Urinary bladder (tissue), 4 donors: ENCODE measurements around the gene GAL3ST2. TPM values are rescaled to one million over a fixed set of nuclear protein-coding genes. Genes with fewer than 3 reads are reported as not detected.
"Not testable (repeated sequence)": the region's sequence is repeated elsewhere in the genome, so short reads cannot be mapped to it uniquely, and the experiment has no call there.

Experiments
- DNase-seq: peaks from one replicate; pipeline ENCODE4 v3.0.0-alpha.2; 2015; ENCODE audit errors: extremely low spot score
- H3K27ac ChIP-seq: one replicate; pipeline ENCODE4 v1.5.1; 2013; ENCODE audit warnings: low read depth, mild to moderate bottlenecking, moderate library complexity
- H3K36me3 ChIP-seq: one replicate; pipeline ENCODE4 v1.6.1; 2013; ENCODE audit warnings: mild to moderate bottlenecking, moderate library complexity; ENCODE audit not compliant: insufficient read depth
- H3K4me1 ChIP-seq: one replicate; pipeline ENCODE4 v1.6.1; 2013; ENCODE audit warnings: mild to moderate bottlenecking, moderate library complexity; ENCODE audit not compliant: insufficient read depth
- H3K4me3 ChIP-seq: one replicate; pipeline ENCODE4 v1.5.1; 2013; ENCODE audit warnings: low read depth, low read length
- whole genome bisulfite sequencing: extraction: QIAGEN DNeasy Blood & Tissue Kit; methylation state at CpG from one replicate; pipeline ENCODE4 v1.1.7; 2013; 5-methylcytosine and 5-hydroxymethylcytosine counted together
- polyA plus RNA-seq: library from polyadenylated mRNA; stranded (reverse); fragments of 200-250 nt; gene quantifications from one replicate; pipeline ENCODE4 v1.2.3, GENCODE V29; 2013
- total RNA-seq: library from RNA; depleted of rRNA; stranded (reverse); fragments of >200 nt; gene quantifications from one replicate; pipeline ENCODE4 v1.2.3, GENCODE V29; 2014
- donor health status: healthy with polysubstance abuse.
- donor health status: healthy.

Gene GAL3ST2
- total and polyA plus RNA-seq, 2 donors, result not detected

DNA sequence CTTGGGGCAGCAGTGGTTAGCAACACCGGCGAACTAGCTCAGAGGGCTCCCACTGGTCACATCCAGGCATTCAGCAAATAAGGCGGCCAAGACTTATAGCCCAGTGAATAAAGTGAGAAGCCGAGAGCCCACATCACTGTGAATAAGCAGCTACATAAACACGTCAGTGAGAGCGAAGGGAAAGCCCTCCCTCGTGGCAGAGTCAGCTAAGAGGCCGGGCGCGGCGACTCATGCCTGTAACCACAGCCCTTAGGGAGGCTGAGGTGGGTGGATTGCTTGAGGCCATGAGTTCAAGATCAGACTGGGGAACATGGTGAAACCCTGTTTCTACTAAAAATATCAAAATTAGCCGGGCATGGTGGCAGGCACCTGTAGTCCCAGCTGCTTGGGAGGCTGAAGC lies 37.0 kb upstream of the GAL3ST2 start:
- 88% methylated on average over 12 of the region's 12 CpGs for WGBS
- Histone ChIP-seq H3K4me1 (peaks cover 2% of the 10 kb centered on the region), H3K27ac (no peak overlapping the region), H3K4me3 (no peak overlapping the region), H3K36me3 (no peaks in the 10 kb centered on the region)
- no peak for DNase-seq

DNA sequence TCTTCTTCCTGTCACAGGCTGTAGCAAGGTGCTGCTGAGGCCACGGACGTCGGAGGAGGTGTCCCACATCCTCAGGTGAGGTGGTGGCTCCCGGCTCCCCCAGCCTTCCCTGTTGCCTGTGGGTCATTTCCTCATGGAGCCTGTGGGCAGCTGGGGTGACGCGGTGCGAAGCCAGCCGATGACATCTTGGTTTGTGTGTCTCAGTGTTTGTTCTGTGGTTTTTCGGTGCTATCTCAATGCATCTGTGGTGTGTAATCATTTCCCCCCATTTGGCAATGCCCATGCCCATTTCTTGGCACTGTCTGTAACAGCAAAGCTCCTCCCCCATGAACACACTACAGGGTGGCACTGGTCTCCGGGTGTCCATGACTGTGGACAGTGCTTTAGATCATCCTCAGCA lies 35.6 kb upstream of the GAL3ST2 start:
- H3K27ac ChIP-seq, result no peak overlapping the region
- WGBS, result 73% methylated on average over 10 of the region's 10 CpGs
- H3K4me1 ChIP-seq, result peaks cover 2% of the 10 kb centered on the region
- DNase-seq, result no peak
- H3K36me3 ChIP-seq, result no peaks in the 10 kb centered on the region
- H3K4me3 ChIP-seq, result no peak overlapping the region

GRCh38 chr2:241742320-241742939 lies 34.2 kb upstream of the GAL3ST2 start:
- no peak for DNase-seq
- Histone ChIP-seq H3K36me3 (no peaks in the 10 kb centered on the region), H3K4me1 (peaks cover 2% of the 10 kb centered on the region), H3K4me3 (no peak overlapping the region), H3K27ac (no peak overlapping the region)
- 96% methylated on average over 28 of the region's 28 CpGs for WGBS

DNA sequence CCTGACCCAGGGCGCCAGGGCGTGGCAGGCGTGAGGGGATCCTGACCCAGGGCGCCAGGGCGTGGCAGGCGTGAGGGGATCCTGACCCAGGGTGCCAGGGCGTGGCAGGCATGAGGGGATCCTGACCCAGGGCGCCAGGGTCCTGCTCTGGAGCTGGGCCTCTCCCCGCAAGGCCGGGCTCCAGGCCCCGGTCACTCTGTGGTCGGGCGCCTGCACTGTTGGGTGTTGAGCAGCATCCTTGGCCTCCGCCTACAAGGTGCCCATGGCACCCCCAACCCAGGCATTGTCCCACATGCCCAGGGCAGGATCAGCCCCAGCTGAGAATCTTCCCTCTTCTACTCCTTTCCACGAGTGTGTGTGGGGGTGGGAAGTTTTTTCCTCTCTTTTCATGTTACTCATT lies 33.6 kb upstream of the GAL3ST2 start:
- 97% methylated on average over 15 of the region's 15 CpGs for WGBS

DNA sequence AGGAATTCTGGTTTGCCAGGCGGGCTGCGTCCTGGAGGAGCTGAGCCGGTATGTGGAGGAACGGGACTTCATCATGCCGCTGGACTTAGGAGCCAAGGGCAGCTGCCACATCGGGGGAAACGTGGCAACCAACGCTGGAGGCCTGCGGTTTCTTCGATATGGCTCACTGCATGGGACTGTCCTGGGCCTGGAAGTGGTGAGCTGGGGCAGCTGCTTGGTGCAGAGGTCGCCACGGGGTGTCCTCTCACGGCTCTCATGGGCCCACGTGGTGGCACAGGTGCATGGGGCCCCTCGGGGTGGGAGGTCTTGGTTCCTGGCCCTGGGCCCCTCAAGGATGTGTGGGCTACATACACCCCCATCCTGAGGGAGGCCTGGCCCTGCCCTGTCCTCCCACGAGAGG lies 33.0 kb upstream of the GAL3ST2 start:
- H3K4me1 ChIP-seq, result no peaks in the 10 kb centered on the region
- H3K36me3 ChIP-seq, result no peaks in the 10 kb centered on the region
- WGBS, result 95% methylated on average over 16 of the region's 16 CpGs
- H3K27ac ChIP-seq, result no peak overlapping the region
- no peak for DNase-seq
- H3K4me3 ChIP-seq, result no peak overlapping the region

More for the DNA sequence above, 33.6 kb upstream of the GAL3ST2 start:
- not testable (repeated sequence) for H3K4me1 ChIP-seq, H3K27ac ChIP-seq, H3K4me3 ChIP-seq, H3K36me3 ChIP-seq, DNase-seq

- Histone ChIP-seq H3K27ac (no peak overlapping the region), H3K4me1 (no peaks in the 10 kb centered on the region), H3K4me3 (no peak overlapping the region), H3K36me3 (no peaks in the 10 kb centered on the region)
- no peak for DNase-seq
- WGBS, result 96% methylated on average over 24 of the region's 24 CpGs
These were observed 32.4 kb upstream of the GAL3ST2 start for GRCh38 chr2:241744028-241744754.

DNA sequence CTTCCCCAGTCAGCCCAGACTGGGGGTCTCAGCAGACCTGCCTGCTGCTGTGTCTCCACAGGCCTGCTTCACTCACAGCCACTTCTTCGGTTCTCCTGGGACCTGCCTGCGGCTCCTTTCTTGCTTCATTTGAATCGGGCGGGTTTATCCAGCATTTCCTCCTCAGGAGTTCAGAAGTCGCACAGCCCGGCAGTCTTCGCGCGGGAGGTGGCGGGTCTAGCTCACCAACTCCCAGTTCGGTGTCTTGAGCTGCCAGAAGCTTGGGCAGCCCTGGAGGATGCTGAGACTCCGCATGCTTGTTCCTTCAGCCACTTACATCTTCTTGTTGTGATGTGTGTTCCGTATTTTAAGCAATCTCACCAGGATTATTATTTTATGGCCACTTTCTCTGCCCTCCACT lies 31.3 kb upstream of the GAL3ST2 start:
- no peaks in the 10 kb centered on the region for H3K4me1 ChIP-seq
- H3K36me3 ChIP-seq, result no peaks in the 10 kb centered on the region
- 96% methylated on average over 13 of the region's 13 CpGs for WGBS
- no peak overlapping the region for H3K27ac ChIP-seq
- H3K4me3 ChIP-seq, result no peak overlapping the region
- no peak for DNase-seq

DNA sequence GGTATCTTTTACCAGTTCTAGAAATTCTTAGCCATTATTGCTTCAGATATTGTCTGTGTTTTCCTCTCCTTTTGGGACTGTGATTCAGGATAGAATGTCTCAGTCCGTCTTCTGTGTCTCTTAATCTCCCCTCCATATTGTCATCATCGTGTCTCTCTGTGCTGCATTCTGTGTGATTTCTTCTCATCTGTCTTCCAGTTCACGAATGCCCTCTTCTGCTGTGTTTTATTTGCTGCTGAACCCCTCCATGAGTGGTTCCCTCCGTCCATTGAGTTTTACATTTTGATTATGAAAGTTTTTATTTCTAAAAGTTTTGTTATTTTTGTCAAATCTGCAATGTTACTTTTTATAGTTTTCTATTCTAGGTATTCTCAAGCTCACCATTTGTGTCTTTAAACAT lies 30.5 kb upstream of the GAL3ST2 start:
- WGBS, result 96% methylated on average over 4 of the region's 4 CpGs
- H3K27ac ChIP-seq, result no peak overlapping the region
- no peak overlapping the region for H3K4me3 ChIP-seq
- no peak for DNase-seq
- no peaks in the 10 kb centered on the region for H3K4me1 ChIP-seq
- H3K36me3 ChIP-seq, result no peaks in the 10 kb centered on the region

DNA sequence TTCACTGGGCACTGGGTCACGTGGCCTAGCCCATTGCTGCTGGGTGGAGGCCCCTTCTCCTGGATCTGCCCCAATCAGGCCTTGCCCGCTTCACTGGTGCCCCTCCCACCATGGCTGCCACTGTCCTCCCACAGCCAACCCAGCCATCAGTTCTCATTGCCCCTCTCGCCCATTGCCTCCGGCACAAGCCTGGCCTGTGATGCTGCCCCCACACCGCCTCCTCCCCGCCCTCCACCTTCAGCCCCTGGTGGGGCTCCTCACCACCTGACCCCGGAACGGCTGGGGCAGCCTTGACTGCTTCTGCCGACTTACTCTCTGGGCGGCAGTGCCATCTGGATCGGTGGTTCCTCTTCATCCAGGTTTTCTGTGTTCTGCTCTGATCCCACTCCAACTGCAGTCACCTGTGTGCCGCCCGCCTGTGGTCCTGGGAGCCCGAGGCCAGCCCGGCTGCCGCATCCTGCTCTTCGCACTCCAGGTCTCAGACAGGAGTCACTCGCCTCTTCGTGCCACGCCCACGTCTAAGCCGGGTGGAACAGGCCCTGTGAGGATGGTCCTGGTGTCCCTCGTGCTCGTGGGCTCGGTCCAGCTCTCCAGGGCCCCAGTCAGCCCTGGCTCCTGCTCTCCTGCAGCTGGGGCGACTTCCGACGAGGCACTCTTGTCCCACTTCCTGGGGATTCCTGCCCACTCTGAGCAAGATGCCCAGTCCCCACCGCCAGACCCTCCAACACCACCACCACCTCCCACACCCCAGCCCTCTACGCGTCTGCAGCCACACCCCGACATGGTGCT lies 28.0 kb upstream of the GAL3ST2 start:
- no peak for DNase-seq
- 94% methylated on average over 32 of the region's 32 CpGs for WGBS
- no peaks in the 10 kb centered on the region for H3K36me3 ChIP-seq

GRCh38 chr2:241750076-241750840 lies 26.4 kb upstream of the GAL3ST2 start:
- H3K27ac ChIP-seq, result no peak overlapping the region
- H3K4me3 ChIP-seq, result no peak overlapping the region
- WGBS, result 70% methylated on average over 22 of the region's 22 CpGs
- no peaks in the 10 kb centered on the region for H3K4me1 ChIP-seq
- DNase-seq, result no peak
- H3K36me3 ChIP-seq, result no peaks in the 10 kb centered on the region

More for the DNA sequence above, 28.0 kb upstream of the GAL3ST2 start:
- no peaks in the 10 kb centered on the region for H3K4me1 ChIP-seq
- H3K4me3 ChIP-seq, result no peak overlapping the region
- H3K27ac ChIP-seq, result no peak overlapping the region

GRCh38 chr2:241751152-241751551 lies 25.5 kb upstream of the GAL3ST2 start:
- Histone ChIP-seq H3K4me1 (no peaks in the 10 kb centered on the region), H3K4me3 (no peak overlapping the region), H3K36me3 (no peaks in the 10 kb centered on the region), H3K27ac (no peak overlapping the region)
- 95% methylated on average over 15 of the region's 15 CpGs for WGBS
- no peak for DNase-seq

- no peak overlapping the region for H3K27ac ChIP-seq
- H3K36me3 ChIP-seq, result no peaks in the 10 kb centered on the region
- 94% methylated on average over 18 of the region's 18 CpGs for WGBS
These were observed 24.8 kb upstream of the GAL3ST2 start for GRCh38 chr2:241751776-241752175.

GRCh38 chr2:241752253-241752652 lies 24.4 kb upstream of the GAL3ST2 start:
- 97% methylated on average over 14 of the region's 14 CpGs for WGBS
- no peaks in the 10 kb centered on the region for H3K4me1 ChIP-seq
- H3K4me3 ChIP-seq, result no peak overlapping the region
- H3K27ac ChIP-seq, result no peak overlapping the region
- no peaks in the 10 kb centered on the region for H3K36me3 ChIP-seq
- no peak for DNase-seq

More at GRCh38 chr2:241751776-241752175, 24.8 kb upstream of the GAL3ST2 start:
- no peak for DNase-seq
- no peaks in the 10 kb centered on the region for H3K4me1 ChIP-seq
- no peak overlapping the region for H3K4me3 ChIP-seq
